MM.1S (cell line): Measurements from ENCODE around the gene PLSCR3.

Experiments used
- DNase-seq: peaks from one replicate; pipeline ENCODE4 v3.0.0-alpha.2; 2015
- H2AFZ ChIP-seq: fragments of 300-600 bp; sonication (generic); 2 replicates; pipeline ENCODE4 v1.6.0; 2016; ENCODE audit warnings: antibody characterized with exemption, low read length
- H3F3A ChIP-seq: fragments of 300-600 bp; sonication (generic); 2 replicates; pipeline ENCODE4 v1.6.1; 2016; ENCODE audit warnings: mild to moderate bottlenecking, antibody characterized with exemption, low read length, moderate library complexity, mixed read lengths; ENCODE audit not compliant: insufficient read depth
- H3K27ac ChIP-seq: fragments of 300-600 bp; sonication (generic); 2 replicates; pipeline ENCODE4 v1.5.1; 2016; ENCODE audit warnings: mild to moderate bottlenecking, low read length
- H3K27me3 ChIP-seq: fragments of 300-600 bp; sonication (generic); replicated peaks from 2 replicates; pipeline ENCODE4 v1.6.0; 2016; ENCODE audit warnings: low read length; ENCODE audit not compliant: insufficient read depth
- H3K36me3 ChIP-seq: fragments of 300-600 bp; sonication (generic); replicated peaks from 2 replicates; pipeline ENCODE4 v1.6.1; 2016; ENCODE audit warnings: mild to moderate bottlenecking, low read length, mixed read lengths; ENCODE audit not compliant: insufficient read depth
- H3K4me1 ChIP-seq: fragments of 300-600 bp; sonication (generic); 2 replicates; pipeline ENCODE4 v1.6.1; 2016; ENCODE audit warnings: low read length, mixed read lengths
- H3K4me2 ChIP-seq: fragments of 300-600 bp; sonication (generic); 2 replicates; pipeline ENCODE4 v1.6.0; 2016; ENCODE audit warnings: low read depth, low read length
- H3K4me3 ChIP-seq: fragments of 300-600 bp; sonication (generic); 2 replicates; pipeline ENCODE4 v1.5.1; 2016; ENCODE audit warnings: low read length, mixed read lengths
- H3K79me2 ChIP-seq: fragments of 300-600 bp; sonication (generic); 2 replicates; pipeline ENCODE4 v1.6.1; 2016; ENCODE audit warnings: mixed run types, low read length, mixed read lengths
- H3K9ac ChIP-seq: fragments of 300-600 bp; sonication (generic); 2 replicates; pipeline ENCODE4 v1.6.1; 2016; ENCODE audit warnings: low read length, mixed read lengths
- H3K9me2 ChIP-seq: fragments of 300-600 bp; sonication (generic); replicated peaks from 2 replicates; pipeline ENCODE4 v1.6.1; 2016; ENCODE audit warnings: mild to moderate bottlenecking, low read length, mixed read lengths; ENCODE audit not compliant: insufficient read depth
- H3K9me3 ChIP-seq: fragments of 300-600 bp; sonication (generic); replicated peaks from 2 replicates; pipeline ENCODE4 v1.6.1; 2016; ENCODE audit warnings: mild to moderate bottlenecking, low read length, mixed read lengths; ENCODE audit not compliant: insufficient read depth
- H4K20me1 ChIP-seq: fragments of 300-600 bp; sonication (generic); 2 replicates; pipeline ENCODE4 v1.6.1; 2016; ENCODE audit warnings: mild to moderate bottlenecking, low read length, moderate library complexity, mixed read lengths; ENCODE audit not compliant: insufficient read depth
- CTCF ChIP-seq: fragments of 300-600 bp; sonication (generic); IDR thresholded peaks from 2 replicates; pipeline ENCODE4 v1.5.1; 2016; ENCODE audit warnings: antibody characterized with exemption, low read length, mixed read lengths
- EZH2 ChIP-seq: fragments of 300-600 bp; sonication (generic); optimal IDR thresholded peaks from 2 replicates; pipeline ENCODE3; 2017; ENCODE audit warnings: low read depth, mild to moderate bottlenecking, antibody characterized with exemption, low read length, mixed read lengths
- EZH2phosphoT487 ChIP-seq: fragments of 300-600 bp; sonication (generic); IDR thresholded peaks from 2 replicates; pipeline ENCODE4 v1.6.1; 2018; ENCODE audit warnings: antibody characterized with exemption, low read length

Gene PLSCR3

GRCh38 chr17:7418472-7419152 is 24.3 kb upstream of the PLSCR3 start:
- Histone ChIP-seq H3K4me1 (no peaks in the 10 kb centered on the region), H3K27me3 (peaks cover 67% of the 10 kb centered on the region), H3K9me2 (no peaks in the 10 kb centered on the region), H3F3A (no peaks in the 10 kb centered on the region), H3K27ac (no peak overlapping the region), H3K4me3 (no peak overlapping the region), H3K36me3 (no peaks in the 10 kb centered on the region), H2AFZ (no peak overlapping the region), H3K9me3 (no peaks in the 10 kb centered on the region), H4K20me1 (no peaks in the 10 kb centered on the region), H3K9ac (no peak overlapping the region), H3K79me2 (no peaks in the 10 kb centered on the region), H3K4me2 (no peak overlapping the region)
- no peak for DNase-seq
- no peak for TF ChIP-seq CTCF
- no peak for TF ChIP-seq EZH2
- TF ChIP-seq EZH2phosphoT487: no peak

GRCh38 chr17:7417056-7417655 is 22.8 kb upstream of the PLSCR3 start:
- no peaks in the 10 kb centered on the region for H3K9me3 ChIP-seq
- H3K4me2 ChIP-seq: no peak overlapping the region
- H3K9ac ChIP-seq: no peak overlapping the region
- H3K4me3 ChIP-seq: no peak overlapping the region
- no peaks in the 10 kb centered on the region for H3K36me3 ChIP-seq
- TF ChIP-seq EZH2phosphoT487: no peak
- TF ChIP-seq EZH2: no peak
- TF ChIP-seq CTCF: no peak
- H3F3A ChIP-seq: no peaks in the 10 kb centered on the region
- H3K9me2 ChIP-seq: no peaks in the 10 kb centered on the region
- no peaks in the 10 kb centered on the region for H4K20me1 ChIP-seq
- DNase-seq: no peak
- H3K27ac ChIP-seq: no peak overlapping the region
- no peak overlapping the region for H2AFZ ChIP-seq
- no peaks in the 10 kb centered on the region for H3K4me1 ChIP-seq
- peaks cover 80% of the 10 kb centered on the region for H3K27me3 ChIP-seq
- no peaks in the 10 kb centered on the region for H3K79me2 ChIP-seq

GRCh38 chr17:7416323-7416722 is 22.0 kb upstream of the PLSCR3 start:
- no peak overlapping the region for H3K9ac ChIP-seq
- no peaks in the 10 kb centered on the region for H3K9me2 ChIP-seq

More at GRCh38 chr17:7416323-7416722, 22.0 kb upstream of the PLSCR3 start:
- Histone ChIP-seq H3F3A (no peaks in the 10 kb centered on the region), H4K20me1 (no peaks in the 10 kb centered on the region), H3K4me3 (no peak overlapping the region), H3K9me3 (no peaks in the 10 kb centered on the region), H3K79me2 (no peaks in the 10 kb centered on the region), H3K27ac (no peak overlapping the region), H3K4me2 (no peak overlapping the region), H3K27me3 (peaks cover 88% of the 10 kb centered on the region), H2AFZ (no peak overlapping the region), H3K36me3 (no peaks in the 10 kb centered on the region), H3K4me1 (no peaks in the 10 kb centered on the region)
- DNase-seq: no peak
- TF ChIP-seq CTCF (no peak), EZH2phosphoT487 (no peak), EZH2 (no peak)
